Endothelial cell (in vitro differentiated cells): ENCODE measurements around the gene BRICD5. TPM values are rescaled to one million over a fixed set of nuclear protein-coding genes. Genes with fewer than 3 reads are reported as not detected.
"Not testable (repeated sequence)": the region's sequence is repeated elsewhere in the genome, so short reads cannot be mapped to it uniquely, and the experiment has no call there.

ENCODE experiments used
- DNase-seq: peaks from one replicate; pipeline ENCODE4 v3.0.0; 2021; ENCODE audit warnings: low spot score
- H3K27ac Mint-ChIP-seq: one replicate; pipeline ENCODE4 v1.8.0; 2021; ENCODE audit warnings: mixed read lengths, inconsistent platforms; ENCODE audit not compliant: unreplicated experiment
- H3K27me3 Mint-ChIP-seq: one replicate; pipeline ENCODE4 v1.8.0; 2021; ENCODE audit warnings: mild to moderate bottlenecking, moderate library complexity, mixed read lengths, inconsistent platforms; ENCODE audit not compliant: unreplicated experiment
- H3K36me3 Mint-ChIP-seq: one replicate; pipeline ENCODE4 v1.8.0; 2021; ENCODE audit warnings: mild to moderate bottlenecking, low read depth, mixed read lengths, inconsistent platforms; ENCODE audit not compliant: unreplicated experiment
- H3K4me1 Mint-ChIP-seq: one replicate; pipeline ENCODE4 v1.8.0; 2021; ENCODE audit warnings: mild to moderate bottlenecking, mixed read lengths, inconsistent platforms; ENCODE audit not compliant: unreplicated experiment
- H3K4me3 Mint-ChIP-seq: one replicate; pipeline ENCODE4 v1.8.0; 2021; ENCODE audit warnings: mild to moderate bottlenecking, mixed read lengths, inconsistent platforms; ENCODE audit not compliant: unreplicated experiment
- H3K9me3 Mint-ChIP-seq: one replicate; pipeline ENCODE4 v1.8.0; 2021; ENCODE audit warnings: mixed read lengths, inconsistent platforms; ENCODE audit not compliant: unreplicated experiment
- CTCF ChIP-seq: fragments of 200-600 bp; sonication (generic); IDR thresholded peaks from one replicate; pipeline ENCODE4 v1.5.0; 2021; ENCODE audit warnings: antibody characterized with exemption; ENCODE audit not compliant: unreplicated experiment
- total RNA-seq: library from RNA; stranded (reverse); fragmentation: NEBNext Ultra II Directional; extraction: Animal tissue kit (Norgen Biotek cat#: 25700); gene quantifications from one replicate; pipeline ENCODE4 v1.2.1, GENCODE V29; 2021; ENCODE audit not compliant: unreplicated experiment

BRICD5 gene
- total RNA-seq, 1 donor from 2014 or later: 21.1 TPM

DNA sequence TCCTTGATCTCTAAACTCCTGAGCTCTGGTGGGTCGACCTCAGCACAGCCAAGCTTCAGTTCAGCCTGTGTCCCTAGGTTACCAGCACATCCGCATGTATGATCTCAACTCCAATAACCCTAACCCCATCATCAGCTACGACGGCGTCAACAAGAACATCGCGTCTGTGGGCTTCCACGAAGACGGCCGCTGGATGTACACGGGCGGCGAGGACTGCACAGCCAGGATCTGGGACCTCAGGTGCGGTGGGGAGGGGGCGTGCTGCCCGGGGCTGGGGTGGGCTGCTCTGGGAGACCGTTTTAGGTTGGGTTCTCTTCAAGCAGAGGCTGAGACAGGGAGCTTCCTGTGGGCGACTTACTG, 4.3 kb downstream of the BRICD5 start:
- Mint-ChIP-seq H3K4me1 (peaks cover 10% of the 10 kb centered on the region), H3K27me3 (peaks cover 14% of the 10 kb centered on the region), H3K27ac (peak overlapping the region; percentile 67), H3K4me3 (peak overlapping the region; percentile 85), H3K9me3 (no peaks in the 10 kb centered on the region), H3K36me3 (peaks cover 8% of the 10 kb centered on the region)
- no peak for TF ChIP-seq CTCF
- DNase-seq: no peak

- TF ChIP-seq CTCF: no peak
- no peak for DNase-seq
- H3K9me3 Mint-ChIP-seq: no peaks in the 10 kb centered on the region
- peaks cover 14% of the 10 kb centered on the region for H3K27me3 Mint-ChIP-seq
- no peak overlapping the region for H3K27ac Mint-ChIP-seq
- peak overlapping the region; percentile 78 for H3K4me3 Mint-ChIP-seq
- H3K36me3 Mint-ChIP-seq: peaks cover 8% of the 10 kb centered on the region
- peaks cover 10% of the 10 kb centered on the region for H3K4me1 Mint-ChIP-seq
Measured at GRCh38 chr16:2205967-2206313, 4.7 kb downstream of the BRICD5 start.

DNA sequence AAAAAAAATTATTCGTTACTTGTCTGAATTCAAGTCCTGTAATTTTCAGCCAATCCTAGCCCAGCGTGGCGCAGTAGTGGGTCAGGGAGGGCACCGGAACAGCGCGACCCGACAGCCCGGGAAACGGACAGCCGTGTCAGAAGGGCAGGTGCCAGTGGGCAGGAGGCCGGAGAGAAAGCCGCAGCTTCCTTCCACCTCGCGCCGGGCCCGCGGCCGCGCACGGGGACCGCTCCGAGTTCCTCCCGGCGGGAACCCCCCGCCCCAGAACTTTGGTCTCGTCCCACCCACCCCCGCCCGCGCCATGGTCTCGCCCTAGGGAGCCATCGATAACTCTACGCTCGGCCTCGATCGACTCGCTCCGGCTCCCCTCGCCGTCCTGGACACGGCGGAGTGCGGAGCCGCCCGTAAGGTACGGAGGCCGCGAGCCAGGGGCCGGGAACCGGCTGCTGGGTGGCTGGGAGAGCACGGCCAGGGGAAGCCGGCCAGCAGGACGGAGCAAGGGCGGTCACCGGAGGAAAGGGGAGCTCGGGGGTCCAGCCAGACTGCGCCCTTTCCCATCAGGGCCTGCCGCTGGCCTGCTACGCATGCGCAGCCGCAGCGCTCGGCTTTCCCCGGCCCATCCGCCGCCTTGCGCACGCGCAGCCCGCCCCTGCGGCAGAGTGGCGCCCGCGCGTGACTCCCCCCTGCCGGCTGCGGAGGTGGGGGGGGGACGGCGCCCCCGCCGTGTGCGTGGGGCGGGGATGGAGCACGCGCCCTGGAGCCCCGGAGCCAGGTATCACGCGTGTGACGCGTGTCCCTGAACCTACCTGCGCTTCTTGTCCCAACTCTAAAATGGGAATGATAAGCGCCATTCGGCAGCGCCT, 5.3 kb downstream of the BRICD5 start, which contains the start of gene MLST8:
TSS of gene MLST8 (plus strand) at position 351 of the 863 bp plus-strand sequence. CDS start 632 bp downstream, outside the sequence.
- Mint-ChIP-seq H3K27ac (peak within 1 kb of the TSS; percentile 67), H3K36me3 (peaks cover 10% of the 10 kb centered on the region), H3K9me3 (no peaks in the 10 kb centered on the region), H3K4me1 (peaks cover 10% of the 10 kb centered on the region), H3K4me3 (peak within 1 kb of the TSS; percentile 85), H3K27me3 (peaks cover 14% of the 10 kb centered on the region)
- TF ChIP-seq CTCF: no peak
- DNase-seq: peak; percentile 82

DNA sequence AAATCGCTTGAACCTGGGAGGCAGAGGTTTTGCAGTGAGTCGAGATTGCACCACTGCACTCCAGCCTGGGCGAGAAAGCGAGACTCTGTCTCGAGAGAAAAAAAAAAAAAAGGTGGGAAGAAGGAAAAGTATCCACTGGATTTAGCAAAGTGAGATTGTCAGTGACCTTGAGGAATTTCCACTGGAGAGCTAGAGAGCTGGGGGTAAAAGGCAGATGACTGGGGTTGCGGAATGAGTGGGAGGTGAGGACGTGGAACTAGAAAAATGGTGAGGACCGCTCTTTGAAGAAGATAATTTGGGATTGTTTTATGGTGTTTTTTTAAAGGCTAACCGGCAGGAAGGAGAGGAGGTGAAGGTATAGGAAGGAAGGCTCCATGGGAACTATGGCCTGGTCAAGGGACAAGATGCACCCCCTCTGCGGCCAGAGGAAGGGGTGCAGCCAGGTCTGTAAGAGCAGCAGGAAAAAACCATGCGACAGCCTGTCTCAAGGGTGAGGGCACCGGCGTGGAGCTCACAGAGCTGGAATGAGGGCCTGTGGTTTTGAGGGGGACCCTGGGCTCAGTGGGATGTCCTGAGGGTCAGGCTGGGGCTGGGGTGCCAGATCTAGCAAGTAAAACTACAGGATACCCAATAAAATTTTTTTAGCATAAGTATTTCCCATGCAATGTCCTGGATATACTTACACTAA, 6.1 kb downstream of the BRICD5 start:
- Mint-ChIP-seq H3K4me3 (peak overlapping the region; percentile 84), H3K36me3 (peaks cover 13% of the 10 kb centered on the region), H3K9me3 (no peaks in the 10 kb centered on the region), H3K4me1 (peaks cover 10% of the 10 kb centered on the region), H3K27me3 (peaks cover 15% of the 10 kb centered on the region), H3K27ac (peak overlapping the region; percentile 10)
- no peak for DNase-seq
- TF ChIP-seq CTCF: no peak

DNA sequence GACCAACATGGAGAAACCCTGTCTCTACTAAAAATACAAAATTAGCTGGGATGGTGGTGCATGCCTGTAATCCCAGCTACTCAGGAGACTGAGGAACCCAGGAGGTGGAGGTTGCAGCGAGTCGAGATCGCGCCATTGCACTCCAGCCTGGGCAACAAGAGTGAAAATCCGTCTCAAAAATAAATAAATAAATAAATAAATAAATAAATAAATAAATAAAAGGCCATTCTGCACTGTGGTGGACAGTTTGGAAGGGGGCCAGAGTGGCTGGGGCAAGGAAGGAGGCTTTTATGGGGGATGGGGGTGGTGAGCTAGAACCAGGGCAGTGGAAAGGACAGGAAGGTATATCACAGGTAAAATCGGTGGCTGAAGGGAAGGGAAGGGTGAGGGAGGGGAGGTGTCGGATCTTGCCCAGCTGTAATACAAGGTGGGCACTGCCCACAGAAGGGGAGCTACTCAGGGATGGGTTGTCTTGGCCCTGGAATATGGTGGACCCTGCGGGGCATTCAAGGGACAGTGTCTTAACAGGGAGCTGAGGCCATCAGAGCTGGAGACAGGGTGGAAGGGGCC, 7.5 kb downstream of the BRICD5 start:
- not testable (repeated sequence) for H3K9me3 Mint-ChIP-seq

More for the DNA sequence above, 7.5 kb downstream of the BRICD5 start:
- DNase-seq, H3K27ac Mint-ChIP-seq, H3K4me1 Mint-ChIP-seq: not testable (repeated sequence)
- Mint-ChIP-seq H3K4me3 (peak overlapping the region; percentile 70), H3K27me3 (peaks cover 17% of the 10 kb centered on the region), H3K36me3 (peaks cover 13% of the 10 kb centered on the region)
